Esophagus muscularis mucosa (tissue), 2 donors: Measurements from ENCODE around the gene TNFRSF14.

Experiments
- EP300 ChIP-seq: sonication (generic); formaldehyde crosslinking; IDR thresholded peaks from one replicate; pipeline ENCODE4 v1.6.1; 2017; ENCODE audit warnings: antibody characterized with exemption
- POLR2A ChIP-seq: fragments of 450-650 bp; IDR thresholded peaks from one replicate; pipeline ENCODE4 v1.6.1; 2017; ENCODE audit warnings: antibody characterized with exemption, moderate library complexity, mild to moderate bottlenecking, low read depth

DNA sequence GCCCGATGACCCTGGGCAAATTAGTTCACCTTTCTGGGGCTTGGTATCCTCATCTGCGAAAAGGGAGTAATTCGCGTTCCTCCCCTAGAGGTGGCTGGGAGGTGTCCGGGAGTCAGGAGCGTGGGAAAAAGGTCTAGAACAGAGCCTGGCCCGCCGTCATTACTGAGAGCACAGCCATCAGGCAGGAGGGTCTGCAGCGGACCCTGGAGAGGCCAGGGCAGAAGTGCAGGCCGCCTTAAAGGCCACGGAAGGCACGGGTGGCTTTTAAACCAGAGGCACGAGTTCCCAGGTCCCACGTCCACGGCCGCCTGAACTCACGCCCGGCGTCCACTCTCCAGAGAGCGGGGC lies 30.6 kb upstream of the TNFRSF14 start:
- no peak for TF ChIP-seq EP300
- no peak for TF ChIP-seq POLR2A
